Measurements from ENCODE around the gene GPD1L.

The GPD1L gene

GRCh38 chr3:32186097-32186496, 79.7 kb downstream of the GPD1L start:
- DNase-seq, result no peak

- no peak for DNase-seq
Observed at GRCh38 chr3:32186876-32187275, 80.5 kb downstream of the GPD1L start.

GRCh38 chr3:32189693-32190092, 83.3 kb downstream of the GPD1L start:
- DNase-seq, result no peak

- DNase-seq, result peak; percentile 6
Observed at GRCh38 chr3:32190556-32190955, 84.1 kb downstream of the GPD1L start.

GRCh38 chr3:32193101-32193500, 86.7 kb downstream of the GPD1L start:
- no peak for DNase-seq

DNA sequence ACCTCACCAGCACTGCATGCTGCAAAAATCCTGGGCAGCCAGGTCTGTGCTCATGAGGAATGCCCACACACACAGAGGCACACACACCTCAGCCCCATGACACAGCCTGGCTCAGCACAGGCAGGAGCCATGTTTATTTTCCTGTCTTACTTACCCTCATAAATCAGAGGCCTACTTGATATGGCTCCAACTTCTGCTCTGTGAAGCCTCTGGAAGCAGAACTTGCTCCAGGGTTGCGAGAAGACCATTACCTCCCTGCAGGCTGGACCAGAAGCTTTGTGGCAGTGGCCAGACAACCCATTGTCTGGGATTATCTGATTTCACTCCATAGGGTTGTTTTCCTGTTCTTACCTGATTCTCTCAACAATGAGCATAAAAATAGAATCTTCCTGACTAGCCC, 88.2 kb downstream of the GPD1L start:
- no peak for DNase-seq

- no peak for DNase-seq
Observed at GRCh38 chr3:32195995-32196540, 89.6 kb downstream of the GPD1L start.

DNA sequence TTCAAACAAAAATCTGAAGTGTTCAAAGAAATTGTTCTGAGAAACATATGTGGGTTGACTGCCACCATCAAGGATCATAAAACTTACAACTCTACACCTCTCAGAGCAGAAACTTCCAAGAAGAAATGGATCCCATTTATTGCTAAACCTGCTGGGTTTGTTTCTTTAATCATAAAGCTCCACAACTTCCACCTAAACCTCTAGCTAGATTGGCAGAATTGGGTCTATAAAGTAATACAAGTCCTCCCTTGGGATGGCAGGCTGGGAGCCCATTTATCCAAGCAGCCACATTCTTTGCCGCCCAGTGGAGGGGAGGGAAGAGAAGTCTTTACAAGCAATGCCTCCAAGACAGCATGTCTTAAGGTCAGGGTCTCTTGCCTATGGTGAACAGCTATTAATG, 91.6 kb downstream of the GPD1L start:
- DNase-seq, result no peak

DNA sequence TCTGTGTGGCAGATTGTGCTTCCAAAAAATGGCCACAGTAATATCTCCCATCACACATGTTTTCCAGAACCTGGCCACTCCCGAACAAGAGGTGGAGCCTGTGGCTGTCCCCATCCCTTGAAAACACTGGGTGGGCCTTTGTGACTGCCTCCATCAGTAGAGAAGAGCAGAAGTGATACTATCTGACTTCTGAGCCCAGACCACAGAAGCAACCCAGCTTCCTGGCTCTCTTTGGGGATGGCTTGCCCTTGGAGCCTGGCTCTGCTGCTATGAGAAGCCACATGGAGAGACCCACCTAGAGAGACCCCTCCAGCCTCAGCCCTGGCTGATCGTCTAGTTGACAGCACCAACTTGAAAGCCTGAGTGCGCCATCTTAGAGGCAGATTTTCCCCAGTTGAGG, 92.3 kb downstream of the GPD1L start:
- DNase-seq, result no peak

- no peak for DNase-seq
Observed at GRCh38 chr3:32200490-32200889, 94.1 kb downstream of the GPD1L start.

DNA sequence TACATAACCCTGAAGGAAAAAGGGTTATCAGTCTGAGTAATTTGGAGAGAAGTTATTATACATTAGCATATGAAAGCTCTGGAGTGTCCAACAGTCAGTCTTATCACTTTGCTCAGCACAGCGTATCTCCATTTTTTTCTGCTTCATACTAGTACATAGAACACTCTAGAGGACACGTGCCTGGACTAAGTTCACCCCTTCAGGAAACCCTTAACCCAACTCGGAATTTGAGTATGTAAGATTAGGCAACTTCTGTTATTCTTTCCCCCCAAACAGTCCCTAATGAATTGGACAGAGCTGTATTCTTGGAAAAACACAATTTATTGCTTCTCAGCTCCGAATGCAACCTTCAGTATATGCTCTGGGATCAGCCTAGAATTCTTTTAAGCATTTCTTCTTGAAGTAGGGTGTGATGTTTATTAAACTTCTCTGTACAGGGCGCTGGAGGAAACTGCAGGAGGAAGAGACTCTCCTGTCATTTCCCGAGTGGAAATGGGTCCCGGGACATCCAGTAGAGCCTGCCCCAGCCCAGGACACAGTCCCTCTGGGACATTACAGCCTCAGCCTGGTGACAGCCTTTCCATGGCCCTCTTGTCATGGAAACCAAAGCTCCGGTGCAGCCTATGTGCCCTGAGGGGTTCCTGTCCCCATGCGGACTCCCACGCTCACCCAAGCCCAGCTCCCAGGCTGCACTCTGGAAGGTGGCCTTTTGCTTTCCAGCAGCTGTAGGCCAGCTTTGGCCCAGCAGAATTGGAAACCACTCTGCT, 94.8 kb downstream of the GPD1L start:
- DNase-seq, result no peak

DNA sequence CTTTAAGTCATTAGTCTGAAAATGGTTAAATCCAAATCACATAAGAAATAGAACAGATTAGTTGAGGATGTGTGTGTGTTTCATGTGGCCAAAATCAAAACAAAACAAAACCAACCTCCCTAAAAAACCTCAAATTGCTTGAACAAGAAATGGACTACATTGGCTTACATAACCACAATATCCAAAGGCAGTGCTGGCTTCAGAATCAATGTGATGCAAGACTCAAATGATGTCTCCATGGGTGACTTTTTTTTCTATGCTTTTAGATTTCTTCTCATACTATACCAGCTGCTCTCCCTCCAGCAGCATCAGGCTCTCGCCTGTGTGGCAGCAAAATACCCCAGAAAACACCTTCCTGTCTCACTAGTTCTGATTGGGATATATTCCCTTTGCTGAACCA, 96.1 kb downstream of the GPD1L start:
- no peak for DNase-seq

- no peak for DNase-seq
Observed at GRCh38 chr3:32203854-32204253, 97.4 kb downstream of the GPD1L start.

- no peak for DNase-seq
Observed at GRCh38 chr3:32208447-32208846, 102.0 kb downstream of the GPD1L start.

DNA sequence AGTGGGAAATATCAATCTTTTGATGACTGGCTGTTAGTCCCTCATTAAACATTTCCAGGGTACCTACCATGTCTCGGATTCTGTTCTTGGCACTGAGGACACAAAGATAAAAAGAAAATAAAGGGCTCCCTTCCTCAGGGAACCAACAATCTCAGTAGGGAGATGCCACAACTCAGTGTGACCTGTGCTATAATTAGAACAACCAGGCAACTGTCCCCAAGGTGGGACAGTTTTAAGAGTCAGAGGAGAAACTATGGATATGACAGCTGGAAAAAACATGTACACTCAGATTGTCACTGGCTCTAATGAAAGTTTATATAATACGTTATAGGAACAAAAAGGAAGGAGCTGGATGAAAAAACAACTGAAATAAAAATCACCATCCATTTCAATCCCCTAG, 108.8 kb downstream of the GPD1L start:
- DNase-seq, result no peak

DNA sequence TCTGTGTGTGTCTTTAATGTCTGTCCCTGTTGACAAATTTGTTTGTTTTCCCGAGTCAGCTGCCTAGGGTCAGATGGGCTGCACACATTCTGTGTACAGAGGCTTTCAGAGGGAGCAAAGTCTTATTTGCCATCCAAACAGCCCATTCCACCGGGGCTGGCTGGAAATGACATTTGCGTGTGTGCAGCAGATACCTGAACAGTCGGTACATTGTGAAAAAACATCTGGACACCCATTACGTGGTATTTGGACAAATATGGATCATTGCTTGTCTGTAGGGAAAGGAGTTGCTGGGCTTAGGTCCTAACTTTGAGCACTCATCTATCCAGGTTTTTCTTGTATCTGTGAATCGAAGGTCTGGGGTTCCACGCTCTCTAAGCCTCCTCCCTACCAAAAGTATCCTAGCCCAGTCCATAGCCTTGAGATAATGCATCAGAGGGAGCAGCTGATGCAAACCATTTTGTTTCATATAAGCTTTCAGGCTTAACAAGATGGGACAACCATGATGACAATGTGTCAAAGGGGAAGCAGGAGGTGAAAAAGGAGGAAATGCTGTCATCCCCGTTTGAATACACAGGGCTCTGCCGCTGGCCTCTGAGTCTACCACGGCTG, 109.9 kb downstream of the GPD1L start:
- DNase-seq, result no peak

GRCh38 chr3:32217339-32217738, 110.9 kb downstream of the GPD1L start:
- DNase-seq, result no peak
